NCI-H1930 (cell line): ENCODE measurements around the gene IGFBPL1.

ENCODE experiments used
- DNase-seq, 2 experiments: peaks; one replicate each; lab custom pipeline; 2025; lab: John Stamatoyannopoulos, UW

IGFBPL1 gene

DNA sequence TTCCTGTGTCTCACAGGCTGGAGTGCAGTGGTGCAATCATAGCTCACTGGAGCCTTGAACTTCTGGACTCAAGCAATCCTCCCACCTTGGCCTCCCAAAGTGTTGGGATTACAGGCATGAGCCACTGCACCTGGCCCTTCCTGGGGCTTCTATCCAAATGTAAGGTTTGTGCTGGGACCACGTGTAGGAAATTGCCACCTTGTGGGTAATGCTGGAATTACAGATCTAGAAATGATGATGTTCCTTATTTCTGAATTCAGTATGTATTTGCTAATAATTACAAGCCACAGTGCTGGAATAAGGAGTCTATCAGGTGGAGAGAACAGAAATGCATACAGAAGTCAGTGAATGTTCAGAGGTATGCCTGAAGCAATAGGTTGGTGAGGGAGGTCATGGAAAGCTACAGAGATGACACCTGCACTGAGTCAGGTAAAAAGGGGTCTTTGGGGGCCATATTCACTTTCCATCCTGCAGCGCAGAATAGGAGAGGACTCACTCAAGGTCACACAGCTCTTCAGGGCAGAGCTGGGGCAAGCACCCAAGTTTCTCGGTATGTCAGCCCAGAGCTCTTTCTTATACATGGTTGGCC lies 8.8 kb upstream of the IGFBPL1 start:
- DNase-seq, result peak; percentile 28 to 30

DNA sequence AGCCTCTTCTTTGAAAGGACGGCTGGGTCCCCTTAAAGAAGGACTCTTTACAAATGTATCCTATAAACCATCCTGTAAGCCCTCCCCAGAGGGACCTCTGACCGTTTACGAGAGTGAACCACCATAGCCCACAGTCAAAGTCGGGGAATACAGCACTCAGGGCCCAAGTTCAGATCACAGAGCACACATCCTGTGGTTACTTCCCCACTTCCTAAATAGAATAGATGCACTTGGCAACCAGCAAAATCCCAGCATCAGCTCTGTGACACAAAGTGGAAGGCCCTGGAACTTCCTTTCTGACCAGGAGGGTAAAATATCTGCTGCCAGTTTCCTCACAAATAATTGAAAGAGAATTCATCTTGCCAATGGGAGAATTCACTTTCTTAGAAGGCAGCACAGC lies 6.9 kb upstream of the IGFBPL1 start:
- no peak for DNase-seq

DNA sequence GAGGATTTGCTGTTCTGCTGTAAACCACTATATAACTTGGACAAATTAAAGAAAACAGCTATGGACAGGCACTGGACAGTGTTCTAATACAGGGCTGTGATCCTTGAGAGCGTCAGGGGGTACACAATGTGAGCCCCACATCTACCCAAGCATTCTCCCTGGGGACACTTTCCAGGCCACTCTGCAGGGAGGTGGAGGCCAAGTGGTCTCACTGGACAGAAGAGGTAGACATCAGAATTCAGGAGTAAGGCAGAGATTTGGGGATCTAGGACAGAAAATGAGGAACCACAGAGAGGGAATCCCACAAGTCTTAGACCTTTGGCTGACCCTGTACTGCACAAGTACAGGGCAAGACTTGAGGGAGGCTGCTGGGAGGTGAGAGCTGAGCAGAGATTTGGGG lies 3.8 kb upstream of the IGFBPL1 start:
- DNase-seq, result no peak

DNA sequence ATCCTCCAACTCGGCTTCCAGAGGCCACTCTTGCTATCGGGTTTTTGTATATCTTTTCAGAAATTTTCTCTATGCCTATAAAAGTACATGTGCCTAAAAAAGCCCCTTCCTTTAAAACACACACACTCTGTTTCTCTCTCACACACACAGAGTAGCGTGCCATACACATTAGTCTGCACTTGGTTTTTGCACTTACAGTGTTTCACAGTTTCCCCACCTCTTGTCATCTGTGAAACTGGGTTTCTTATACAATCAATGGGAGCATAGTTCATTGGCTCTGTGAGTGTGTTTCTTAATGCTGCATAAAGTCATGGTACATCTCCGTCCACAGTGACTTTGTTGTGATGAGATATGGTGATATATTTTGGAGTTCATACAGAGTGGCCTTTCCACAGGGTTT lies 664 bp upstream of the IGFBPL1 start:
- no peak for DNase-seq

DNA sequence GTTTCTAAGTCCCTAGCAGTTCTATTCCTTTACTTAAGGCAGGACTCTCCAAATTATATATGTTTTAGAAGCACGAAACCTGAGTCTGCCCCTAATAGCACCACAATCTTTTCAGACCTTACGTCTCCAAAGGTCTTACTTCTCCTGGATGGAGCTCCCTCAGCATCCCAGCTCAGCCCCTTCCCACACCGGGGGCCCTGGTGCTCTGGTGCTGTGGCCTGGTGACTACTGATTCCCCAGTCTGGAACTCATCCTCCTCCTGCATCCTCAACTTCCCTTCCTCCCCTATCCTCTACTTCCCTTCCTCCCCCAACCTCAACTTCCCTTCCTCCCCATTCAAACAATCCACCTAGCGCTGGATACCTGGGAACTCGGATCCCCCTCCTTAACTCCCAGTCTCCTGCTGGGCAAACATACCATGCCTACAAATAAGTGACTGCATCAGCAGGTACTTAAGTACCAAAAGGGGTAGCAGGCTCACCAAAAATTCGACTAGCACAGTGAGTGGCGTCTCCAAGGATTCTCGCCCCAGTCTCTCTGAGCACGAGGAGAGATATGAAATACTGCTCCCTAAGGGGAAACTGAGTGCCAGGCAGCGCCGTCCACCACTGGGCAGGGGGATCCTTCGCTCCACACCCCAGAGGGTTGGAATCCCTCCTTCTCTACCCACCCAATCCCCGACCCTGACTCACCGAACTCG lies 831 bp downstream of the IGFBPL1 start:
- DNase-seq, result no peak

DNA sequence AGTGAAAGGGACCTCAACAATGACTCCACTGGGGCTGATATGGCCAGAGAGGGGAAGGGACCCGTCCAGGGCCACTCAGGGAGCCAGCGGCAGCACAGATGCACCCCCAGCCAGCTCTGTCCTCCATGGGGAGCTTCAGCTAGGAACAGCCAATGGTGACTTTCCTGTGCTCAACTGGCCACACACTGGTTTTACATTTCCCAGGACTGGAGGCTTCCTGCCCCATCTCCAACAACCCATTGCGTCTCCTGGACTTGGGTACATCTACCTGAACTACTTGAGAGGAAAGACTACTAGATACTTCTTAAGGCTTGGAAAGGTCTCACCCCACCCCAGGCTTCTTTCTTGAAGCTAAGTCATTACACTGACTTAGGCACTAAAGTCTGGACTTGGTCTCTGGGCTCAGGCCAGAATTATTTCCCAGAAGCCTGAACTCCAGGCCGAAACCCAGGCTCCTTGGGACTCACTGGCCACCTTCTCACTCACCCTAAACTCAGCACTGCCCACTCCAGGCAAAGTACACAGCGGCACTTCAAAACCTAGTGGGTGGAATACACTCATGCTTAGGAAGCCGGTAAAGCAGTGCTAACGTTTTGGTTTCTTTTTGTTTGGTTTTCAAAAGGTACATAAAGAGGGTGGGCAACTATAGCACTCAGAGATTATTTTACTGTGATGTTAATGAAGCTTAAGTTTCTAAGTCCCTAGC lies 1.5 kb downstream of the IGFBPL1 start:
- no peak for DNase-seq

DNA sequence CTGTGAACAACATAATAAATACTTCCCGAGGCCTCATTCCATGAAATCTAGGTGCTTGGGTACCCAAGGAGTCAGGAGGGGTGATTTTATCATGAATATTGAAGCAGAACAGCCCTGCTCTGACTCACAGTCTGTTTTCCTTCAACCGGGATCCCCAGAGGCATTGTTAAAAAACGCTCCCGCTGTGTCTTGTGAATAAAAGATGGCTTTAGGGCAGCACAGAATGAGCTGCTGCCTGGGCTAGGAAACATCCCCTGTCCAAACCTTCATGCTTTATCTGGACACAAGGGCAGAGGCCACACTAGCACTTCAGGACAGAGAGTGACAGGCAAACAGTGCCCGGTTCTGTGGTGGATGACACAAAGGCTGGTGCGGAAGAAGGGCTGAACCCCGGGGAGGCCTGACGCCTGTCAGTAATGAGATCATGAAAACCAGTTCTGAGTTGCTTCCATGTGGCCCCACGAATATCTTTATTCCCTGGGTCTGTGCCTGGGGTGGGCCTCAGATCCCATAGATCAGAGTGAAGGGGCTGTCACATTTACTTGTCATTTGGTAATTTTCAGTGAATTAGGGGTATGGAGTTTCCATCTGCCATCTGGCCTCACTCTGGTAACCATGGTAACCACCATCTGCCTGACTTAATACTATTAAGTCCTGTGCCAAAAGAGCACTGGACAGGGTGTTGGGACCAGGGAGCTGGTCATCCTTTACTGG lies 2.6 kb downstream of the IGFBPL1 start:
- peak in 1 of 2 experiments; percentile 51 for DNase-seq

DNA sequence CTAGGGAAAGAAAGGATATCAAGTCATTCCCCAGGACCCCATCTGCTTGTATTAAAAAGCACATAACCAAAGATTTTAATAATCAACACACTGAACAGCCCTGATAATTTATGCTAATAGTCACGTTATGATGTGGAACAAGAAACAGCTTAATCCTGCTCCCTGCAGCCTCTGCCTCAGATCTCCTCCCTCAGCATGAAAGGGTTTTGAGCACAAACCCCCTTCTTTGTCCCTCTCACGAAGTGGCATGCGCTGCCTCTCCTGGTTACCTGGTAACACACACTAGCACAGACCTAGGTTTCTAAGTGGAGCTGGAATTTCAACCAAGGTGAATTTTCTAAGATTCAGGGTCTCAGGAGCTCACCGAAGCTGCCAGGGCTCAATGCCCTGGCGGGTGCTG lies 5.1 kb downstream of the IGFBPL1 start:
- no peak for DNase-seq

DNA sequence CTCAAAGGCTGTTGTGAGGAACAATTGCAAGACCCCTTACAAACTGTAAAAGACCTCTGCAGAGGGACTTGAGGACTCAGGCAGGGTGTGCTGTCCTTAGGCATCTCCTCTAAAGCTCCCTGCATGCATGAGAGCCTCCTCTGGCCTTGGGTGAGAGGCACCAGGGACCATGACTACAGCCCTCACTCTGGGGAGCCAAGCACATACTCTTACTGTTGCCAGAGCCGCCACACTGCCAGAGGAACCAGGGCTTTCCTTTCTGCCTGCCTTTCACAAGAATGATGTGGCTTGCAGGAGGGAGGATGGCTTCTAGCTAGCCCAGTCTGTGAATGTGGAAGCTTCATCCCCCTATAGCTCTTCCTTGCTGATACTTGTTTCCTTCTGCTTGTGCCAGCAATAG lies 5.9 kb downstream of the IGFBPL1 start:
- no peak for DNase-seq

DNA sequence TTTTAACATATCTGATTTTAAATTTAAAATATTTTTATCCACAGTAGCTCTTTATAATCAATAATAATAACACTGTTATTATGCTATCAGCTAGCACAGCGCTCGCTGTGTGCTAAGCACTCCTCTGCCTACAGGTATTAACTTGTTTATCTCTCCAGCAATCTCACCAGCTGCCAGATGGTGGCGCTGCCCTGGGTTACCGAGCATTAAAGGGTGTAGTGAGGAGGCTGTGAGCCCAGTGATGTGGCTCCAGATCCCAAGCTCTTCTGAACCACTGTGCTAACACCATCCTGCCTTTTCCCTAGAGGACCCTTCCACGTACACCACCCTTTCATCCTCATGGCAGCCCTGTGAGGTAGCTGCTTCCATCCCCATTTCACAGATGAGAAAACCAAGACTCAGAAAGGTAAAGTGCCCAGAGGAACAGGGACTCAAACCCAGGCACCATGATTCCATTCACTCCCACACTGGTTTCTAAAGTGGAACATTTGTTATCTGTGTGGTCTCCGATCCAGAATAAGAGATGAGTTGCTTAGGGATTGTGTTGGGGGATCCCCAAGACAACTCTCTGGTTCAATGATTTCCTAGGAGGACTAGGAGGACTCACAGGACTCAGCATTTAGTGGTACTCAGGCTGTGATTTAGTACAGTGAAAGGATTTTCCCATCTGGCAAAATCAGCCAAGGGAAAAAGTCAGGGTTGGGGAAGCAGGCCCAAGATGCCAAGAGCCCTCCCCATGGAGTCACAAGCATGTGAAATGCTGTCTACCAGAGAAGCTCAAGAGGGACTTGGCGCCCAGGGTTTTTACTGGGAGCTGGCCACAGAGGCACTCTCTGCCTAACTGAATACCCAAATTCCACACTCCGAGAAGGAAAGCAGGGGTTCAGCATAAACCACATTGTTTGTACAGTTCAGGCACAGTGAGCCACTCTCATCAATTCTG lies 7.0 kb downstream of the IGFBPL1 start:
- peak; percentile 23 to 36 for DNase-seq

DNA sequence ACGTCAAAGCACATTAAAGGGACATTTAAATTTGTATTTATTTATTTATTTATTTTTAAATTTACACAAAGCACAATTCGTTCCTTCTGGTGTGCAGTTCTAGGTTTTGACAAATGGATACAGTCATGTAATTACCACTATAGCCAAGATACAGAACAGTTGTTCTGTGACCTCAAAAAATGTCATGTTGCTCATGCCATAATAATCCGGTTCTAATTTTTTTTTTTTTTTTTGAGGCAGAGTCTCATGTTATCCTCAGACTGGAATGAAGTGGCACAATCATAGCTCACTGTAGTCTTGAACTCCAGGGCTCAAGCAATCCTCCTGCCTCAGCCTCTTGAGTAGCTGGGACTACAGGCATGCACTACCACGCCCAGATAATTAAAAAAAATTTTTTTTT lies 7.8 kb downstream of the IGFBPL1 start:
- DNase-seq, result no peak

DNA sequence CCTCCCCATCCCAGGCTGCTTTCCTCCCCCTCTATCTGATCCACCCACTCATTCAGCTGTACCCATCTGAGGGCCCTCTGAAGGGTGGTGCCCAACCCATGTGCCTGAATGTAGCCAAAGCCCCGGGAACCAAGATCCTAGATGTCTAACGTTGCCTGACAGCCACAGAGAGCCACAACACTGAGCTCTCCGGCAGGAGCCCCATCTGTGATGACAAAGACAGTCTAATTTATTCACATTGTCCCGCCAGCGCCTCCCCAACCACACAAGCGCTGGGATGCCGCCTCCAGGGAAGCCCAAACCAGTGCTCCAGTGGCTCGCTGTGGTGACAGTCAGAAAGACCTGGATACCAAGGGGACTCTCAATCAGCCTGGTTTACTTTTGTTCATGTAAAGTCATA lies 8.4 kb downstream of the IGFBPL1 start:
- no peak for DNase-seq

DNA sequence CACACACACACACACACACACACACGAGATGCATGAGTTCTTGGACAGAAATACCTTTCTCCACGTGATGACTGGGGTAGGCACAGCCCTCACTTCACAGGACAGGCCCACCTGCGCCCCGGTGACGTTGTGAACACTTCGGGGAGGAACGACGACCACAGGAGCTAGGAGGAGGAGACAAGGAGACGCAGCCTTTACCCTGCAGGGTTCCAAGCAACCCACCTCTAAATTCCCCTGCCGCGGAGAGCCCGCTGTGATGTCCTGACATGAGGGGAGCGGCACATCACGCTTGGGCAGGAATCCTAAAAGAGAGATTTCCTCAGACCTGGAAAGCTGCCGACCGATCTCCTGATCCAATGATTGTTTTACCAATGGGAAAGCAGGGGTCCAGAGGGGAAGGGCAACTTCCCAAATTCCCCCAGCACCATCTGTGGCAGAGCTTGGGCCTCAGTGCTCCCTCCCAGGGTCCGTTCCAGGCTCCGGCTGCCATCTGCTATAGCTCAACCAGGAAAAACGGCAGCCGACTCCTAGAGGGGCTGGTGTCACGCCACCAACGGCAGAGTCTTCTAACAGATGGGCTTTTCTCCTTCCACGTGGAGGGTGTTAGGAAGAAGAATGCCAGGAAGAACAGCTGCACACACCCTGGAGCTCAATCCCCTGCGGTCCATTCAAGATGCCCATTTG lies 10.1 kb downstream of the IGFBPL1 start:
- no peak for DNase-seq

DNA sequence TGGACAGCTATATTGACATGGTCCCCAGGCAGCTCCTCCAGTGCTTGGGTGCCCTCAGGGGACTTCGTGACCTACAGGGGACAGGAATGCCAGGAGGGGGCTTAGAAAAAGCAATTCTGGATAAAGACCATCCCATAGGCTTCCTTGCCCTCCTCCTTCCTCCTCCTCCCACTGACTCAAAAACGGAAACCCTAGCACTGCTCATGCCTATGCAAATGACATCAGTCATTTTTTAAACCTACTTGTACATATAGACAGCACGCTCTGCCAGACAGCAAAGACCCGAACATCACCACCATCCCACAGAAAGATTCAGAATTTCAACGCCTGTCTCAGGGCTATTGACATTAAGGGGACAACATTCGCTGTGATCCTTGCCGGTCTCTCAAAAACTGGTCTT lies 11.0 kb downstream of the IGFBPL1 start:
- no peak for DNase-seq

DNA sequence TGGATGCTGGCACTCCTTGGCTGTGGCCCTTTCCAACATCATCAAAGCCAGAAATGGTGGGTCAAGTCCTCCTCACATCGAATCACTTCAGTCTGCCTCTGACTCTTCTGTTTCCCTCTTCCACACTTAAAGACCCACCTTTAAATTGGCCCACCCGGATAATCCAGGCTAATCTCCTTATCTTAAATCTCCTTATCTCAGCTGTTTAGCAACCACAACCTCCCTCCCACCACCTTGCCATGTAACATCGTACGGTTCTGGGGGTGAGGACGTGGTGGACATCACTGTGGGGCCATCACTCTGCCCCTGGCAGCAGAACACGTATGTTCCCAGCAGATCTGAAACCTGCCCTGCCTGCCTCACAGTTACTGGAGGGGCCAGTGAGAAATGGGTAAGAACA lies 11.5 kb downstream of the IGFBPL1 start:
- no peak for DNase-seq

DNA sequence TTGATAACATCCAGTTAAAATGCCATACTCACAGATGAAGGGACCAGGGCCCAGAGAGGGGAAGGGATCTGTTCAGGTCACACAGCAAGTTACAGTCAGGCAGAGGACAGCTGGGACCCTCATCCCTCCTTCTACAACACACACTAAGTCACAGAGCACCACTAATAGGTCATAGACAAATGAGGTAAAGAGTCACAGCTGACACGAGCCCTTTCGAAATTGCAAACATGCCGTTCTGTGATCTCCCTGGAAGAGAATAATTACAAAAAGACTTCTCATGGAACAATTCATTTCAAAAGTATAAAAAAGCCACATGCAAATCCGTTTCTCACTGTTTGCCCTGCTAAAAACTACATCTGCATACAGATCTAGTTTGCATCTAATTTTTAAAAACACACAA lies 15.5 kb downstream of the IGFBPL1 start:
- no peak for DNase-seq

DNA sequence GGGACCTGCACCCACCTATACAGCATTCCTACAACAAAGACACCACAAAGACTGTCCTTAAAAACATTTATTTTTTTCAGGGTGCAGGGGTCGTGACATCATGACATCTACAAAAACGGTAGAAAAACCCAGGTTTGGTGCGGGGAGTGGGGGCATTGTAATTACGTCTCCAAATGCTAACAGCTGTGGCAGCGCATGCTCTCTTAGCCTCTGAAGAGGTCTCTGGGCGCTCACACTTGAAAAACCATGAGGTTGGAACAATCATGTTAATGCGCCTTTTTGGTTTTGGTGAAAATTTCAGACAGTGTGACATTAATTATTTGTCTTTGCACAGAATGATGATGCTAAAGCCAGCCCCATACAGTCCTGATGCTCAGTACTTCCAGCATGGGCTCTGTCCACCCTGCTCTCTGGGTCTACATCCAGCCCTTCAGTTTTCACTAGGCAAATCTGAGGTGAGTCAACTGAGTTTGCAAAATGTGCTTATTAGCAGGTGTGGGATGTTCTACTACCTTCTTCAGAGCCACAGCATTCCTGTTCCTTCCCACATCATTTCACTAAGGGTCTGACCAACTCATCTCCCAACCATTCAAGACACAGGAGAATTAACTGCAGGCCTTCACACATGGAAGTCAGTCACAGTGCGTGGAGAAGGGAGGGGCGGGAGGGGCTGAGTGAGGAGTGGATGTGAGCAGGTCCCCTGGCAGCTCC lies 17.6 kb downstream of the IGFBPL1 start:
- DNase-seq, result no peak

DNA sequence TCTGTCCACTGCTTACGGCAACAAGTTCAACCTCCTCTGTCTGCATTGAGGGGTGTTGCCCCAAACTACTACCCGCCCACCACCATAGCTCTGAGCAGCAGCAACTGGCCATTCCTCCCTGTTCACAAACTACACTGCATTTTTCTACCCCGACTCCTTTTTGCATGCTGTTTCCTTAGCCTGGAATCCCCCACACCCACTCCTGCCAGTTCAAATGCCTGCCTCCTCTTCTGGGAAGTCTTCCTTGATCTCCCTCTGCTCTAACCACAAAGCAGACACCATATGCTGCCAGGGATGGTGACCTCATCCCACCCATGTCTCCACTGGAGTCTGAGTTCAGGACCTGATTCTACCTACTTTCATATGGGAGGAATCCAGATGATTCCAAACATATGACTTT lies 18.5 kb downstream of the IGFBPL1 start:
- DNase-seq, result no peak

DNA sequence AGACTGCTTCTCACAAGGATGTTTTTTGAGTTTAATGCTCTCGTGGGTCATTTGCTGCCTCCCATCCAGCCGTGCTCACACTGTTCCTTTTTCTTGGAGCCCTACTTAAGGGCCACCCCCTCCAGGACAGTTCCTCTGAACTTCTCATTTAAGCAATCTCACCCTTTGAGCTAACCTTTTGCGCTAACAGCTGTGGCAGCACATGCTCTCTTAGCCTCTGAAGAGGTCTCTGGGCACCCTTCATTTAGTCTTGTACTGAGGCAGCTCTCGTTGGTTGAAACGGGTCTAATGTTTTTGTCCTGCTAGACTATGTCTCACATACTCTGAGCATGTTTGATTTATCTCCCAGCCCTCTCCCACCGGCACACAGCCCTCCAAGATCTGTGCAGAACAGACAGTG lies 19.9 kb downstream of the IGFBPL1 start:
- DNase-seq, result no peak

DNA sequence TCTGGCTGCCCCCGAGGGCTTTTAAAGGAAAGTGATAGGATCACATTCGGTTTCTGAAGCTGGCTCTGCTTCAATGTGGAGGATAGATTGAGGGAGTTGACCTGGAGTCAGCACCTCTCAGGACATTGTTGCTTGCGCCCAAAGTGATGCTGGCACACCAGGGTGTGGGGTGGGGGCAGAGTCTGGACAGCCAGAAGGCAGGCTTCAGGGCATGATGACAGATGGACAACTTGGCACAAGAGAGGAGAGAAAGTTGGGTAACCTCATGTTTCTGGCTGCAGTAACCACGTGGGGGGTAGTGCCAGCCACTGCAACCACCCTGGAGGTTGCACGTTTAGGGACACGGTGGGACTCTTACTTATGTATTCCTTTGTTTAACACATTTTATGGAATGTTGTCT lies 22.3 kb downstream of the IGFBPL1 start:
- DNase-seq, result no peak
